Measurements from ENCODE around the gene CYP27C1. TPM values are rescaled to one million over a fixed set of nuclear protein-coding genes. Genes with fewer than 3 reads are reported as not detected.
"Not testable (repeated sequence)": the region's sequence is repeated elsewhere in the genome, so short reads cannot be mapped to it uniquely, and the experiment has no call there.

Gene CYP27C1
- total RNA-seq, 2 donors from 2014 or later = 0.12 to 0.34 TPM

GRCh38 chr2:127226520-127227263, 6.6 kb upstream of the CYP27C1 start:
- ATAC-seq (peak; percentile 97), DNase-seq (peak; percentile 86 to 87)
- intact Hi-C loops (cut with DNase I, micrococcal nuclease) = no loop called here

GRCh38 chr2:127226132-127226519, 6.0 kb upstream of the CYP27C1 start:
- DNase-seq (no peak), ATAC-seq (no peak)
- intact Hi-C loops (cut with DNase I, micrococcal nuclease) = no loop called here

- intact Hi-C loops (cut with DNase I, micrococcal nuclease) = no loop called here
- ATAC-seq = no peak
- no peak for DNase-seq
Observed at GRCh38 chr2:127225186-127225960, 5.3 kb upstream of the CYP27C1 start.

- intact Hi-C loops (cut with DNase I, micrococcal nuclease) = not testable (repeated sequence)
Observed at GRCh38 chr2:127224135-127224534, 4.0 kb upstream of the CYP27C1 start.

GRCh38 chr2:127220768-127221527, 849 bp upstream of the CYP27C1 start:
- DNase-seq (no peak), ATAC-seq (peak; percentile 29)
- intact Hi-C loops (cut with DNase I, micrococcal nuclease) = no loop called here

More at GRCh38 chr2:127224135-127224534, 4.0 kb upstream of the CYP27C1 start:
- ATAC-seq, DNase-seq: not testable (repeated sequence)

GRCh38 chr2:127219171-127220070, 678 bp downstream of the CYP27C1 start:
- peak; percentile 48 for ATAC-seq
- peak in 1 of 2 donors; percentile 21 for DNase-seq
- intact Hi-C loops (cut with DNase I, micrococcal nuclease) = no loop called here

- ATAC-seq = no peak
- DNase-seq = peak in 1 of 2 donors; percentile 11
- intact Hi-C loops (cut with DNase I, micrococcal nuclease) = no loop called here
Observed at GRCh38 chr2:127218812-127219170, 1.3 kb downstream of the CYP27C1 start.

- intact Hi-C loops (cut with DNase I, micrococcal nuclease) = no loop called here
- no peak for DNase-seq
- ATAC-seq = peak; percentile 41
Observed at GRCh38 chr2:127217470-127218325, 2.4 kb downstream of the CYP27C1 start.

GRCh38 chr2:127216593-127216992, 3.5 kb downstream of the CYP27C1 start:
- DNase-seq (no peak), ATAC-seq (no peak)
- intact Hi-C loops (cut with DNase I, micrococcal nuclease) = no loop called here

- intact Hi-C loops (cut with DNase I, micrococcal nuclease) = no loop called here
- ATAC-seq = no peak
- DNase-seq = no peak
Observed at GRCh38 chr2:127216095-127216494, 4.0 kb downstream of the CYP27C1 start.

- intact Hi-C loops (cut with DNase I, micrococcal nuclease); ATAC-seq; DNase-seq: not testable (repeated sequence)
Observed at GRCh38 chr2:127214201-127214600, 5.9 kb downstream of the CYP27C1 start.

GRCh38 chr2:127208313-127208712, 11.8 kb downstream of the CYP27C1 start:
- no peak for ATAC-seq
- no peak for DNase-seq
- intact Hi-C loops (cut with DNase I, micrococcal nuclease) = no loop called here

- ATAC-seq = no peak
- no peak for DNase-seq
- intact Hi-C loops (cut with DNase I, micrococcal nuclease) = no loop called here
Observed at GRCh38 chr2:127205218-127206125, 14.6 kb downstream of the CYP27C1 start.

GRCh38 chr2:127201452-127201851, 18.6 kb downstream of the CYP27C1 start:
- intact Hi-C loops (cut with DNase I, micrococcal nuclease) = no loop called here
- ATAC-seq (no peak), DNase-seq (no peak)

- no peak for ATAC-seq
- DNase-seq = no peak
- intact Hi-C loops (cut with DNase I, micrococcal nuclease) = no loop called here
Observed at GRCh38 chr2:127200962-127201361, 19.1 kb downstream of the CYP27C1 start.

- intact Hi-C loops (cut with DNase I, micrococcal nuclease) = no loop called here
- DNase-seq (no peak), ATAC-seq (no peak)
Observed at GRCh38 chr2:127199223-127199622, 20.9 kb downstream of the CYP27C1 start.

Measured in left colon (tissue), 2 donors.